SK-N-SH (cell line): ENCODE data around the gene TMPRSS15. TPM values are rescaled to one million over a fixed set of nuclear protein-coding genes. Genes with fewer than 3 reads are reported as not detected.

Source experiments
- CTCF ChIA-PET: fragments of 300-600, 350-600 bp; formaldehyde crosslinking; extraction: SDS; loops from one replicate; lab custom pipeline; 2021; lab: Yijun Ruan, JAX
- POLR2A ChIA-PET: fragments of 350-600 bp; sonication (Branson Sonifier 250); formaldehyde crosslinking; extraction: SDS; loops from one replicate; lab custom pipeline; 2020; ENCODE audit warnings: antibody characterized with exemption, inconsistent platforms; lab: Yijun Ruan, JAX
- DNase-seq: peaks from one replicate; pipeline ENCODE4 v3.0.0; 2012
- H2AFZ ChIP-seq: fragments of 200-600 bp; sonication (generic); 2 replicates; pipeline ENCODE4 v1.8.1; 2016; ENCODE audit warnings: antibody characterized with exemption, mild to moderate bottlenecking, low read depth
- H3F3A ChIP-seq: fragments of 200-600 bp; sonication (generic); replicated peaks from 2 replicates; pipeline ENCODE3; 2016; ENCODE audit warnings: antibody characterized with exemption, mild to moderate bottlenecking; ENCODE audit not compliant: insufficient read depth
- H3K27ac ChIP-seq, 2 experiments: fragments of 200-500 bp in 1 of 2; fragments of 200-600 bp in 1 of 2; sonication (Bioruptor generic) in 1 of 2; sonication (generic), shearing (Covaris generic) in 1 of 2; 2 replicates each; pipeline versions ENCODE4 v1.5.1 to v1.6.1; 2014 to 2016; ENCODE audit warnings: low read depth in 2 of 2, inconsistent platforms in 1 of 2, low read length in 1 of 2, mild to moderate bottlenecking in 1 of 2, mixed read lengths in 1 of 2
- H3K27me3 ChIP-seq: fragments of 200-600 bp; sonication (generic), shearing (Covaris generic); 2 replicates; pipeline ENCODE4 v1.6.1; 2016; ENCODE audit warnings: mixed run types; ENCODE audit not compliant: insufficient read depth
- H3K36me3 ChIP-seq, 2 experiments: fragments of 200-500 bp in 1 of 2; fragments of 200-600 bp in 1 of 2; sonication (Bioruptor generic) in 1 of 2; sonication (generic) in 1 of 2; replicated peaks in 1 of 2; 2 replicates each; pipeline versions ENCODE3 to v1.5.1; 2014 to 2016; ENCODE audit warnings: low read length in 1 of 2, mild to moderate bottlenecking in 1 of 2; ENCODE audit not compliant: insufficient read depth in 2 of 2, control insufficient read depth in 1 of 2
- H3K4me1 ChIP-seq, 2 experiments: fragments of 200-500 bp in 1 of 2; fragments of 200-600 bp in 1 of 2; sonication (Bioruptor generic) in 1 of 2; sonication (generic), shearing (Covaris generic) in 1 of 2; 2 replicates each; pipeline versions ENCODE4 v1.5.1 to v1.6.1; 2014 to 2016; ENCODE audit warnings: low read depth in 1 of 2, low read length in 1 of 2, mixed run types in 1 of 2; ENCODE audit not compliant: insufficient read depth in 2 of 2, control insufficient read depth in 1 of 2
- H3K4me2 ChIP-seq: fragments of 200-600 bp; sonication (generic), shearing (Covaris generic); 2 replicates; pipeline ENCODE4 v1.6.1; 2017; ENCODE audit warnings: mixed run types
- H3K4me3 ChIP-seq, 2 experiments: fragments of 200-500 bp in 1 of 2; fragments of 200-600 bp in 1 of 2; sonication (Bioruptor generic) in 1 of 2; sonication (generic), shearing (Covaris generic) in 1 of 2; 2 replicates each; pipeline versions ENCODE4 v1.5.1 to v1.8.1; 2014 to 2016; ENCODE audit warnings: low read depth in 2 of 2, inconsistent platforms in 1 of 2, low read length in 1 of 2, mild to moderate bottlenecking in 1 of 2, mixed read lengths in 1 of 2, moderate library complexity in 1 of 2
- H3K79me2 ChIP-seq: fragments of 200-600 bp; sonication (generic); 2 replicates; pipeline ENCODE4 v1.8.1; 2017; ENCODE audit warnings: mild to moderate bottlenecking; ENCODE audit not compliant: insufficient read depth
- H3K9ac ChIP-seq: fragments of 200-600 bp; sonication (generic); 2 replicates; pipeline ENCODE4 v1.6.1; 2017; ENCODE audit warnings: mixed run types
- H3K9me2 ChIP-seq: fragments of 200-600 bp; sonication (generic); 2 replicates; pipeline ENCODE4 v1.6.1; 2017; ENCODE audit warnings: mixed run types
- H3K9me3 ChIP-seq: fragments of 200-600 bp; sonication (generic); 2 replicates; pipeline ENCODE4 v1.6.1; 2017; ENCODE audit warnings: mixed run types, mild to moderate bottlenecking, moderate library complexity
- H4K20me1 ChIP-seq: fragments of 200-600 bp; sonication (generic); 2 replicates; pipeline ENCODE4 v1.6.1; 2017; ENCODE audit warnings: mild to moderate bottlenecking, mixed run types; ENCODE audit not compliant: insufficient read depth
- CHD2 ChIP-seq: fragments of 150-350 bp; IDR thresholded peaks from 2 replicates; pipeline ENCODE4 v1.6.1; 2018; ENCODE audit warnings: low read length; ENCODE audit not compliant: partially characterized antibody
- CTCF ChIP-seq: fragments of 200-600 bp; sonication (generic); IDR thresholded peaks from 2 replicates; pipeline ENCODE4 v1.6.1; 2017; ENCODE audit warnings: antibody characterized with exemption, mild to moderate bottlenecking, moderate library complexity
- EP300 ChIP-seq, 2 experiments: IDR thresholded peaks; 2 replicates each; pipeline versions ENCODE4 v1.4.0 to v1.6.1; 2012; ENCODE audit warnings: borderline replicate concordance in 1 of 2, low read depth in 1 of 2, low read length in 1 of 2
- EZH2phosphoT487 ChIP-seq: fragments of 200-600 bp; sonication (generic); IDR thresholded peaks from 2 replicates; pipeline ENCODE4 v1.6.1; 2017; ENCODE audit warnings: low read depth, mixed run types, mild to moderate bottlenecking, antibody characterized with exemption, moderate library complexity, borderline replicate concordance
- FOSL2 ChIP-seq: IDR thresholded peaks from 2 replicates; pipeline ENCODE4 v1.4.0; 2012; ENCODE audit warnings: low read depth, mild to moderate bottlenecking, moderate library complexity, borderline replicate concordance
- FOXJ3 ChIP-seq: sonication (generic); formaldehyde crosslinking; IDR thresholded peaks from 2 replicates; pipeline ENCODE4 v1.5.1; 2020; ENCODE audit warnings: mild to moderate bottlenecking, missing genetic modification reagents
- GABPA ChIP-seq: IDR thresholded peaks from 2 replicates; pipeline ENCODE4 v1.4.0; 2012; ENCODE audit warnings: low read depth, mild to moderate bottlenecking
- GATA2 ChIP-seq: sonication (generic); formaldehyde crosslinking; IDR thresholded peaks from 2 replicates; pipeline ENCODE4 v1.5.0; 2020; ENCODE audit warnings: mild to moderate bottlenecking, missing genetic modification reagents
- JUND ChIP-seq: IDR thresholded peaks from 2 replicates; pipeline ENCODE4 v1.4.0; 2012
- MEF2A ChIP-seq: IDR thresholded peaks from 2 replicates; pipeline ENCODE4 v1.4.0; 2012; ENCODE audit warnings: low read depth, borderline replicate concordance
- NRF1 ChIP-seq: IDR thresholded peaks from 2 replicates; pipeline ENCODE4 v1.6.1; 2012; ENCODE audit warnings: low read depth, mild to moderate bottlenecking, low read length
- POLR2AphosphoS5 ChIP-seq: IDR thresholded peaks from 2 replicates; pipeline ENCODE4 v1.6.1; 2012; ENCODE audit warnings: low read depth, low read length
- RFX5 ChIP-seq: IDR thresholded peaks from 2 replicates; pipeline ENCODE4 v1.6.1; 2012; ENCODE audit warnings: mild to moderate bottlenecking, improper control_type of control experiment, low read length
- SMC3 ChIP-seq: IDR thresholded peaks from 2 replicates; pipeline ENCODE4 v1.6.1; 2012; ENCODE audit warnings: low read depth, low read length, improper control_type of control experiment
- TCF12 ChIP-seq: IDR thresholded peaks from 2 replicates; pipeline ENCODE4 v1.4.0; 2012
- USF1 ChIP-seq: IDR thresholded peaks from 2 replicates; pipeline ENCODE4 v1.4.0; 2012; ENCODE audit warnings: low read depth, borderline replicate concordance
- USF2 ChIP-seq: fragments of 150-350 bp; IDR thresholded peaks from 2 replicates; pipeline ENCODE4 v1.6.1; 2017; ENCODE audit warnings: antibody characterized with exemption, low read length, low read depth, borderline replicate concordance
- YY1 ChIP-seq: IDR thresholded peaks from 2 replicates; pipeline ENCODE4 v1.4.0; 2012; ENCODE audit warnings: low read depth, mild to moderate bottlenecking
- ZBTB33 ChIP-seq: IDR thresholded peaks from 2 replicates; pipeline ENCODE4 v1.4.0; 2012; ENCODE audit warnings: low read depth, borderline replicate concordance
- whole genome bisulfite sequencing: methylation state at CpG from one replicate; pipeline ENCODE4 v1.1.6; 2017; ENCODE audit warnings: low lambda C conversion rate; 5-methylcytosine and 5-hydroxymethylcytosine counted together
- polyA plus RNA-seq, 3 experiments: library from polyadenylated mRNA; depleted of rRNA; stranded (reverse); fragments of >200 nt; gene quantifications; 2 replicates each; pipeline ENCODE4 v1.2.3, GENCODE V29; 2012

TMPRSS15 gene
- polyA plus RNA-seq, 1 of the 3 experiments (the other 2 are of a cell fraction): 0.03 TPM

DNA sequence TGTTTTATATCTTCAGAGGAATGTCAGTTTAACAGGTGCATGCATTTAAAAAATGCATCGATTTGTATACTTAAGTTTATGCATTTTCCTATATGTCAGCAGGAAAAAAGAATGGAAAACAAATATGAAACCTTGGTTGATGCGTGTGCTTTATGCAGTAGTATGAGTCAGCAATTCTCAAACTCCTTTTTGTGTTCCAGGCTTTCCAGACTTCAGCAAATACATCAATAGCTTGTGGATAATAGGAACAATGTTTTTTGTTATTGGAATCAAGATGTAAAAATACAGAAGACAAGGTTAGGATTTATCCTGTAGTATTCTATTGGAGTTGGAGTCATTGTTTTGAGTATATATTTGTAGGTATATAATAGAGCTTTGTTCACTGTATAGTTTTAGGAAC is 113.7 kb downstream of the TMPRSS15 start:
- Histone ChIP-seq H3K27ac (no peak overlapping the region), H3K4me3 (no peak overlapping the region), H4K20me1 (no peaks in the 10 kb centered on the region), H3K27me3 (no peaks in the 10 kb centered on the region), H3K9me3 (no peaks in the 10 kb centered on the region), H3F3A (no peaks in the 10 kb centered on the region), H2AFZ (no peak overlapping the region), H3K9ac (no peak overlapping the region), H3K9me2 (no peaks in the 10 kb centered on the region), H3K4me2 (no peak overlapping the region), H3K4me1 (no peaks in the 10 kb centered on the region), H3K36me3 (no peaks in the 10 kb centered on the region), H3K79me2 (no peaks in the 10 kb centered on the region)
- TF ChIP-seq SMC3 (no peak), CTCF (no peak), JUND (no peak), EZH2phosphoT487 (no peak), NRF1 (no peak), USF1 (no peak), FOXJ3 (CRISPR knock-in tag) (no peak), FOSL2 (no peak), EP300 (IDR thresholded peaks at IDR 0.05; ENCODE audit: borderline replicate concordance in 1 of 2, low read depth in 1 of 2, low read length in 1 of 2) (no peak), TCF12 (no peak), ZBTB33 (no peak), MEF2A (no peak), GABPA (no peak), POLR2AphosphoS5 (no peak), USF2 (no peak), GATA2 (CRISPR knock-in tag) (no peak), YY1 (no peak), RFX5 (no peak), CHD2 (no peak)
- ChIA-PET POLR2A (no interaction called here), CTCF (interaction anchor here (1.3 kb wide), 1 partner anchor 249 kb away, joined by 4 read pairs; no protein-coding TSS in a partner anchor)
- no peak for DNase-seq
- WGBS: 4% methylated on average over 2 of the region's 2 CpGs
